HG03108 (cell line): ENCODE results near the gene APBB3.

Experiments
- ATAC-seq: cut with Tn5 transposase; IDR thresholded peaks from one replicate; pipeline ENCODE4 v1.9.1; 2021; ENCODE audit warnings: moderate library complexity; ENCODE audit not compliant: unreplicated experiment

Gene APBB3

DNA sequence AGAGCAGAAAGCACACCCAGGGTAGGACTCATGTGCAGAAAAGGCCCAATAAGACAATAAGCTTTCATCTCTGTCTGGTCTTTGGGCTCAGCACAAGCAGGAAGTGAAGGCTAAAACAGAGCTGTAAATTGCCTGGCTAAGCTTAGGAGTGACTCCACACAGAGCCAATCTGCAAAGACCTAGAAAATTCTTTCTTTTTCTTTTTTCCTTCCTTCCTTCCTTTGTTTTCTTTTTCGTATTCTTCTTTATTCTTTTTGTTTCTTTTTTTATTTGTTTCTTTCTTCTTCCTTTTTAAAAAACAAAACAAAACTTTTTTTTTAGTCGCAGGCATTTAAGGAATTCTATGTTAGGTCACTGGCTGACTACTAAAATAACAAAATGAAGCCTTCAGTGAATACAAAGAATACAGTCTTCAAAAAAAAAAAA, 12.4 kb upstream of the APBB3 start:
- no peak for ATAC-seq

DNA sequence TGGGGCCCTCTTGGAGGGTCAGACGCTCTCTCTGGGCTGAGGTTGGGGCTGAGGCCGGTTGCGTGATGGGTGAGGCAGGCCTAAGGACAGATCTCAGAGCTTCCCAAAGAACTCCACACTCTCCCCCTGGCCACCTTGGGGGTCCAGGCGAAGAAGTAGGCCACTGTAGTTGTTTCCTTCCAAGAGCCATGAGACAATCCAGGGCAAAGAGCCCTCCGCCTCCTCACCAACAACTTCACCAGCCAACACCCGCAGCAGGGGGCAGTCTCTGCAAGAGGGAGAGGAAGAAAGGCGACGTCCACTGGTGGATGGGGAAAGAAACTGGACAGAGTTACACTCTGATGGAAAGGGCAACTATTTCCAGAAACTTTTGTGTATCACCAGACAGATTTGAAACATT, 10.9 kb upstream of the APBB3 start:
- no peak for ATAC-seq

DNA sequence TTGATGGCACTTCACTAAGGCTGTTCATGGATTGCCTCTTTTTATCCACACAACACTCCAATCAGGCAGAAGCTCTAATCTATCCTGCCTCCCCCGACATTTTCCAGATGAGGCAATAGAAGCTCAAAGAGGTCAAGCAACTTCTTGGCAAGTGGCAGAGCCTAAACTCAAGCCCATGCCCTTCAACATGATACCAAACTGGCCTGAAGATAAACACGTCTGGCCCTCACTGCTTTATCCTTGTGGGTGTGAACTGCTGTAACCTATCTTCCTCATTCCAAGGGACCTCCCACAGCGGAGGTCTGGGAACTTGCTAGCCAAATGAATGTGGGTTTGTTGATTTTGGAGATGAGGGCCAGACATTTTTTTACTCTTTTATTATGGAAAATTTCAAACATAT, 9.8 kb upstream of the APBB3 start:
- ATAC-seq, result no peak

DNA sequence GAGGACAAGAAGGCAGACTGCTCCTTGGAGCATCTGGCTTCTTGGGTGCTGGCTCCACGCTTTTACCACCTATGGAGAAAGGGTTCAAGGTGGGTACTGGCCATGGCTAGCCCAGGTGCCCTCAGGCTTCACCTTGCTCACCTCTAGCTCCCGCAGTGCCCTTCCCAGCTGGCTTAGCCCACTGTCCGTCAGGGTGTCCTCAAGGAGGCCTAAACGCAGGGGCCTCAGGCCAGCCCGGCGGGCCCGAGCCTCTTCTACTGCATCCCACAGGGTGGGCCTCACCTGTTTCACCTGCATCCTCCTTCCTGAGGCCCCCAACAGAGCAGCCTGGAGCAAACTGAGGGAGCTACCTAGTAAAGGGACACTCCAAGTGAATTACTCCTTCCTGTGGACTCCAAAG, 9.3 kb upstream of the APBB3 start:
- no peak for ATAC-seq

DNA sequence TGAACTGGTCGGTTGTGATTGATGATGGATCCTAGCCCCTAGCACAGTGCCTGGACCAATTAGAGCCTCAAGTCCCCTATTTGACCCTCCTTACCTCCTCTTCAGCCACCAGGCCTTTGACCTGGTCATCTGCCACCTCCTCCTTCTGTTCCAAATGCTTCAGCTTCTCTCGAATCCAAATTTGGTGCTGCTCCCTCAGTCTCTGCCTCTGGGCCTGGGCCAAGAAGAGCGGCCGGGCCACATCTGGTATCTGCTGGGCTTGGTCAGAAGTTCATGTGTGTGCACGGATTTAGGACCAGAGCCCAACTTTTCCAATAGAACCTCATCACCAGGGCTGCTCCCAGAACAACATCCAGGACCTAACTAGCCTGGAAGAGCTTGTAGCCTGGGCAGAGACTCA, 6.7 kb upstream of the APBB3 start:
- ATAC-seq, result no peak

DNA sequence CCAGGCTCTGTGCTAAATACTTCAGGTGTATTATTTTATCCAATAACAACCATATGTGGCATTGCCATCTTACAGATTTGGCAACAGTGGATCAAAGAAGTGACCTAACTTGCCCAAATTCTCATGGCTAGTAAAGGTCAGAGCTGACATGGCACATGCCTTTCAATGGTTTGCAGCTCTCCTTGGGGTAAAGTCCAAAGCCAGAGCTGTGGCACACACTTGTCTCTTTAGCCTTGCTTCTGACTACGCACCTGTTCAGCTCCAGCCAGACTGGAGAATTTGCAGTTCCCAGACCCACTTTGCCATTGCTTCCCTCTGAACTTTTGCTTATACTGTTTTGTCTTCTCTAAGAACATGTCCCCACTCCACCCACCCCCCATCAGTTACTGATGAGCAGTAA, 6.1 kb upstream of the APBB3 start:
- no peak for ATAC-seq

DNA sequence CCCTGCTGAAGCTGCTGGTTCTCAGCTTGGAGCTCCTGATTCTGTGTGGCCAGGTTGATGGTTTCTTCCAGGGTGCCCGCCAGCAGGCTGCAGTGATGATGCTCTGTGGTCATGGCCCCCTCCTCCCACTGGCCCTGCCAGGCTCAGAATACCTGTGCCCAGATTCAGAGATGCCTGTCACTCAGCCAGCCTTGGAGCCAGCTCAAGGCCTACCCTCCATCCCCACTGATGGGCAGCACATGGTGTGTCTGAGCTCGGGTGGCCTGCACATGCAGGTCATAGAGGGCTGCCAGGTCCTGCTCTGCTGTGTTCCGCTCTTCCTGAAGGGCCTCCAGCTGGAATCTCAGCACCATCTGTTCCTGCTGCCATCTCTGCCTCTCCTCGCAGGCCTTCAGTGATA, 5.7 kb upstream of the APBB3 start:
- no peak for ATAC-seq

DNA sequence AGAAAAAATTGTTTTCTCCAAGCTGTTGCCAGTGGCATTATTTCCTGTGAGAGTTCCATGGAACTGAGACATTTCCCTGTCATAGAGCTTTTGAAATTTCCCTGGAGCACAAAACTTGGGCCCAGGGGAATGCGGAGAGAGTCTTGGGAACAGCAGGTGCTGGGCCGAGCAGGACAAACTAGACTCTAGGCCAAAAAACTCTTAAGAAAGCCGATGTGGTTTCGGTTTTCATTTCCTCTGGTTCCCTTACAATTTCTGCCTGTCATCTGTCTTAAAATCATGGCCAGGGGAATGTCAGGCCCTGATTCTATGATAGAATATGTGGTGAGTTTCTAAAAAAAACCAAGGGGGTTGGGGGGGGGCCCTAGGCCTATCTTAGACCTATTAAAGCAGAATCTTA, 4.8 kb upstream of the APBB3 start:
- ATAC-seq, result peak; percentile 26

DNA sequence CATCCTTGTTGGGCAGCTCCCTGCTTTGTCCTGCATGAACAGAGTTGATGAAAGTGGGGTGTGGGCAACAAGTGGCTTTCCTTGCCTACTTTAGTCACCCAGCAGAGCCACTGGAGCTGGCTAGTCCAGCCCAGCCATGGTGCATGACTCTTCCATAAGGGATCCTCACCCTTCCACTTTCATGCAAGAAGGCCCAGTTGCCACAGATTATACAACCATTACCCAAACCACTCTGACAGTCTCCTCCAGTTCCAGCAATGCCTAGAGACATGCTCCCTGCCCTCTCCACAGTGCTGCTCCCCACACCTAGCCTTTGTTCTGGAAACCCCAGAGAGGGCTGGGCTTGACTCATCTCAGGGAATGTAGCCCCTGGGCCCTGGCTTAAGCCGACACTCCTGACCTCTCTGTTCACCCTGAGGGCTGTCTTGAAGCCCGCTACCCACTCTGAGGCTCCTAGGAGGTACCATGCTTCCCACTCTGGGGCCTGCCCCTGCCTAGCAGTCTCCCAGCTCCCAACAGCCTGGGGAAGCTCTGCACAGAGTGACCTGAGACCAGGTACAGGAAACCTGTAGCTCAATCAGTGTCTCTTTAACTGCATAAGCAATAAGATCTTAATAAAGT, 4.2 kb upstream of the APBB3 start:
- ATAC-seq, result no peak

DNA sequence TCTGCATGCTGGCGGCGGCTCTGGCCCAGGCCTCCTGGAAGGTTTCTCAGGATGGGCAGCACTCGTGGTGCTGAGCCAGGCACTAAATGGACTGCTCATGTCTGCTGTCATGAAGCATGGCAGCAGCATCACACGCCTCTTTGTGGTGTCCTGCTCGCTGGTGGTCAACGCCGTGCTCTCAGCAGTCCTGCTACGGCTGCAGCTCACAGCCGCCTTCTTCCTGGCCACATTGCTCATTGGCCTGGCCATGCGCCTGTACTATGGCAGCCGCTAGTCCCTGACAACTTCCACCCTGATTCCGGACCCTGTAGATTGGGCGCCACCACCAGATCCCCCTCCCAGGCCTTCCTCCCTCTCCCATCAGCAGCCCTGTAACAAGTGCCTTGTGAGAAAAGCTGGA, 3.5 kb upstream of the APBB3 start:
- no peak for ATAC-seq

DNA sequence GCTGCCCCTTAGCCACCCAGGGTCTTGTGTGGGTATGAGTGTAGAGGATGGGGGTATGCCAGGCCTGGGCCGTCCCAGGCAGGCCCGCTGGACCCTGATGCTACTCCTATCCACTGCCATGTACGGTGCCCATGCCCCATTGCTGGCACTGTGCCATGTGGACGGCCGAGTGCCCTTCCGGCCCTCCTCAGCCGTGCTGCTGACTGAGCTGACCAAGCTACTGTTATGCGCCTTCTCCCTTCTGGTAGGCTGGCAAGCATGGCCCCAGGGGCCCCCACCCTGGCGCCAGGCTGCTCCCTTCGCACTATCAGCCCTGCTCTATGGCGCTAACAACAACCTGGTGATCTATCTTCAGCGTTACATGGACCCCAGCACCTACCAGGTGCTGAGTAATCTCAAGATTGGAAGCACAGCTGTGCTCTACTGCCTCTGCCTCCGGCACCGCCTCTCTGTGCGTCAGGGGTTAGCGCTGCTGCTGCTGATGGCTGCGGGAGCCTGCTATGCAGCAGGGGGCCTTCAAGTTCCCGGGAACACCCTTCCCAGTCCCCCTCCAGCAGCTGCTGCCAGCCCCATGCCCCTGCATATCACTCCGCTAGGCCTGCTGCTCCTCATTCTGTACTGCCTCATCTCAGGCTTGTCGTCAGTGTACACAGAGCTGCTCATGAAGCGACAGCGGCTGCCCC, 2.9 kb upstream of the APBB3 start:
- no peak for ATAC-seq

DNA sequence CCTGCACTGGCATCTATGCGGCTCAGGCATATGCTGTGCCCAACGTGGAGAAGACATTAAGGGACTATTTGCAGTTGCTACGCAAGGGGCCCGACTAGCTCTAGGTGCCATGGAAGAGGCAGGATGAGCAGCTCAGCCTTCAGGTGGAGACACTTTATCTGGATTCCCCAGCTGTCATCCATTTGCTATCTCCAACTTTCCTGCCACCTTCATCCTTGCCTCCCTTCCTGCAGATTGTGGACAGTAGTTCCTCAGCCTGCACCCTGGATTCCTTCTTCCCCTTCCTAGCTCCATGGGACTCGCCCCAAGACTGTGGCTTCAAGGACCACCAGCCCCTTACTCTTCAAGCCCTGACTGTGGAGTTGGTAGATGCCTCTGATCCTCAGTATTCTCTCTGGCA, 2.3 kb upstream of the APBB3 start:
- ATAC-seq, result no peak

DNA sequence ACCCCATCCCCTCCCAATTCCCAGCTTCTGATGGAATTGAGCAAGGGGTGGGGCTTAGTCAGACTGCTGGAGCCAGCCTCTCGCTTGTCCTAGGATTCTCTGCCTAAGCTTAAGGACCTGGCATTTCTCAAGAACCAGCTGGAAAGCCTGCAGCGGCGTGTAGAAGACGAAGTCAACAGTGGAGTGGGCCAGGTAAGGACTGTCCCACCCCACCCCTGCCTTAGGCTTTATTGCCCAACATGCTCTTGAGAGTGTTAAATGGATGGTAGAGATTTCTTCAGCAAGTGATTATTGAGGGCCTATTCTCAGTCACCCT, 1.3 kb upstream of the APBB3 start:
- no peak for ATAC-seq

DNA sequence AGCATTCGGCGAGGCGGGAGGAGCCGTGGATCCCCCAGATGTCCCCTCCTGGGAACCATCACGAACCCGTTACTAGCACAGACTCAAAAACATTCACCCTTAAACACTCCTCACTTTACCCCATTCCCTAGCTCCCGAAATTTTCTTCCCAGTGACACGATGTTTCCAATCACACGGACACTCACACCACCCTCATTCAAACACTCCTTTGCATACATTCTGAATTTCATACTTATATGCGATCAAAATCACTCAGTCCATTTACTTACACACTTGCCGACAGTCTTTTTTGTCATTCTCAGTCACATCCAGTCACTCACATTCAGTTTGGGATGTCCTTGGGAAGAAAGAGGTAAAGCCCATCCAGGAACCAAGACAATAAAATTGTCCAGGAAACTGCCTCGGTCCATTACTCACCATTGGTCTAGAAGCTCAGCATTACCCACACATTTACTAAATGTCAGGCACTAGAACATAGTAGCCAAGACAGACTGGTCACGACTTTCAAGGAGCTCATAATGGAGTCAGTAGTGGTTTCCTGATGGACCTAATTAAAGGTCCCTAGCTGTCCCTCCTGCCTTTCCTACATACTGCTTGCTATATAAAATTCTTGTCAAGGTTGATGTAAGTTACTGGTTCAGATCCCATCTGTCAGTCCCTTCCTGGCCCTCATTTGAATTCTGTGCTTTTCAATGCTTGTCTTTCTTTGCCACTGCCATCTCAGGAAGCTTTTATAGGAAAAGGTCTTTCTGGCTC, 804 bp upstream of the APBB3 start:
- ATAC-seq, result peak; percentile 1

DNA sequence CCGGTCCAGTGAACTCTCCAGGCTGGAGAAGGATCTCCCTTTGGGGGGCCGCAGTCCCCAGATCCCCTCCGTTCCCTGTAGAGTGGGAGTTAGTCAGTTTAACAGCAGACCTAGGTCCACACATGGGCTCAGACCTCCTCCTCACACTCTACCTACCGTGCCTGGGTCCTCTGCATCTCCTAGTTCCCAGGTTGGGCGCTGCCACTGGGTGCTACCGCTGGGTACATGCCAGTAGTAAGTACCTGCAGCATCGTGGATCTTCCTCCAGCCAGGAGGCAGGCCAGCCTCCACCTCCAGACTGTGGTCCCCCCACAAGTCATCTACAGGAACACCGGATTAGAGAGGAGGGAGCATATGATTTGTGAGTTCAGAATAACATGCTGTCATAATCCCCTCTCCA, 802 bp downstream of the APBB3 start:
- ATAC-seq, result no peak

DNA sequence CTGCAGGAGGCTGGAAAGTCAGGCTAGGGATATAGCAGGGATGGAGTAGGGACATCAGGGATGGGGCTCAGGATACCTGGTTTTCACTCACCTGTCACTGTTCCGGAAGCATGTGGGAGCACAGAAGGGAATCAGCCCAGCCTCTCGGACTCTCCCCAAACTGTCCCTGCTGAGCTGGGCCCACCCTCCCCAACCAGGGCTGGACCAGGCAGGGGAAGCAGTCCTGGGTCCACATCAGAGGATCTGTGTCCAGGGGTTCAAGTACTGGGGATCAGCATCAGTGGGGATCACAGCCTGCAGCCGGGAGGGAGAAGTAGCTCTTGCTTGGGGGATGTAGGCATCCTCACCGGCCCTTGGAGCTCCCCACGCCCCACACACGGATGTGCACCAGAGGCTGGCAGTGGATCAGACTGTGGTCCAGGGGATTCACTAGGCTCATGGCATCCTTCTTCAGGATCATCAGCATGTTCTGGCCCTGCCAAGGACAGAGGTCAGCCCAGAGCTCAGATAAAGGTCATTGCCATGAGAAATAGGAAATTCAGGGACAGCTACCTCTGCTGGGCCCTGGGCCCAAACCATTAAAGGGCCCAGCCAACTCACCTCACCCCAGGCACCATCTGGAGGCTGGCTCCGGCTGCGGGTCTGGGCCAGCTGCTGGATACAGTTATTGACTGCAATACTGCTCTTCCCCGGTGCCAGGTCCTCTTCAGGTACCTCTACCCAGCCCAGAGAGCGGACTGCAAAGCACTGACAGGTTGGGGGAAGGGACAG, 2.5 kb downstream of the APBB3 start:
- no peak for ATAC-seq

DNA sequence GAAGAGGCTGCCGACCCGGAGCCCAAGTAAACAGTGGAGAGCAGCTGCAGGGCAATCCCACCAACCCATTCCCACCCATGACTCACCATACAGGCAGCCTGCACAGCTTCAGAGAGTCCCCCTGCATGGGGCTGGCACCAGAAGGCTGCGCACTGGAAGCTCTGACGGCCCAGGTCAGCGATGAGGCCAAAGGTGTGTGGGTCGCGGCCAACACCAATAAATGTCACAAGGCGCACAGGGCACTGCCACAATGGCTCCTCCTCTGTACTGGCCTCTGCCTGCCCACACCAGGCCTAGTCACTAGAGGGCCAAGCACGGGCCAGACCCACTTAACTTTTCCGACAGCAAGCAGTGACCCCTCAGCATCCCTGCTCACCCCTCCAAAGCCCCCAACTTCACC, 4.2 kb downstream of the APBB3 start:
- ATAC-seq, result no peak

DNA sequence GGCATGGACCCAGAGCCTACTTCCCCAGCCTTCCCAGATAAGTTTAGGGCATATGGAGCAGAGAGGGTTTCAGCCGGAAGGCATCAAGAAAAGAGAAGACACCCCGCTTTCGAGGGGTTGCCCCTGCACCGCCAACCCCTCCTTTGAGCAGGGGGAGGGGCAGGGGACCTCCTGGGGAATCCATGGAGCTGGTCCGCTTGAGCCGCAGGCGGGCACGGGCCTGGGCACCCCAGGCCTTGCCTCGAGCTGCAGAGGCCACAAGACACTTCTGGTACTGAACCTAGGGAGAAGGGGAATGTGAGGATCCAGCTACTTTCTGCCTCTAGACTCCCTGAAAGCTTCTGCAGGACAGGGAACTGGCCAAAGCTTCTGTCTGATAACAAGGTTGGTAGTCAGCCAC, 5.9 kb downstream of the APBB3 start:
- no peak for ATAC-seq

DNA sequence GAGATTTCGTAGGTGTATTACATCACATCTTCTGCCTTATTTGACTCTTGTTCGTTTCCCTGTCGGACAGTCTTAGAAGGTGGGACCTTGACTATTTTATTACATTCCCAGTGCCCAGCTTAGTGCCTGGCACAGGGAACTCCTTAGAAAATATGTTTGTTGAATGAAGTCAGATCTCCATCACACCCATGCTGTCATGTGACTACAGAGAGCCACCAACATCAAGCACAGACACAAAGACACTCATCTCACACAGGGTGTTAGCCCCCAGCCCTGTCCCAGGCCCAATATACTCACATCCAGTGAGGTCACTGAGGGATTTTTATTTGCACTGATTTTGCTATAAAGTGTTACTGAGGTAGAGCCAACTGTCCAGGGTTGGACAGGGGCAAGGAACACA, 6.4 kb downstream of the APBB3 start:
- no peak for ATAC-seq

DNA sequence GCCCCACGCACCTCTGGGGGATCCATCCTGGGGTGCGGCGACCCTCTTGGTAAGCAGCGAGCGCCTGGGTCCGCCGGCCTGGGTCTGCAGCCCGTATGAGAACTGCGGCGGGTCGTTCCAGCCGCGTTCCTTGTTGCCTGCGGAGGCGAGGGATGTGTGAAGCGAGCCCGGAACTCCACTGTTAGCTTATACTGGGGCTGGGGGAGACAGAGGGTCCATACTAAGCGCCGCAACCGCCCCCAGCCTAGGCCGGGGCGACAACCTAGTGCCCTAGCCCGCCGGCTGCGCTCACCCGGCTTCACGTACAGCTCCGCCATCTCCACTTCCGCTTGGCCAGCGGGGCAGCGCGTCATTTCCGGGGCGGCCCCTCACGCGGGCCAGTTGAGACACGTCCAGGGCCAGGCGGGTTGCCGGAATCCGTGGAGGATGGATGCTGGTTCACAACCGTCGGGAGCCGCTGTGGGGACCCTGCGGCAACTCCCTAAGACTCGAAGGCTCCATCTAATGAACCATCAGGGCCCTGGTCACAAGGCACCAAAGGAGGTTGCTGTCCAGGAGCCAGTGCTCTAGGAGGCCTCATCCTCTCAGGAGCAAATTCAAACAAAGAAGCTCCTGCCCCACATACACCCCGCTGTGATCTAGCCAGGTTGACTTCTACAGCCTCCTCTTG, 7.1 kb downstream of the APBB3 start, which contains the start of gene SRA1:
Gene SRA1, minus strand, starts transcription at position 338 of the 670 bp plus-strand sequence. Its CDS starts 21 bp downstream, at position 317.
- peak; percentile 94 for ATAC-seq

DNA sequence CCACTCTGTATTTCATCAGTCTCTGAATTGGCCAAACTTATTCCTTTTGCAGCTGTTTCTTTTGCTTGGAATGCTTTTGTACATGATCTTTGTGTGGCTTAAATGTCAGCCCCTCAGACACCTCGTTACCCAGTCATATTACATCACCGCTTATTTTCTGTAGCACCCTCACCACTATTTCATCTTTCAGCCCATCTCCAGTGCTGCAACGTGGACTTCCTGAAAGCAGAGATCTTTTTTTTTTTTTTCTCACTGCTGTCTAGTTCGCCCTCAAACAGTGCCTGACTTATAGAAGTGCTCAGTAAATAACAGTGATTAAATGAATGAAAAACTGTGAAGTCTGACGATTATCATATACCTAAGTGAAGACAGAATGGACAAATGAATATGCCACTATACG, 8.0 kb downstream of the APBB3 start:
- ATAC-seq, result no peak
